Prostate gland (tissue), 2 donors: ENCODE results near the gene CADPS. TPM values are rescaled to one million over a fixed set of nuclear protein-coding genes. Genes with fewer than 3 reads are reported as not detected.

Experiments used
- DNase-seq: peaks from one replicate; pipeline ENCODE4 v3.0.0-alpha.2; 2019; ENCODE audit warnings: low spot score
- H3K27ac ChIP-seq, 2 donors: fragments of 200-600 bp; sonication (generic); 2 replicates each; pipeline ENCODE4 v1.5.1; 2017 to 2019
- H3K27me3 ChIP-seq: fragments of 200-600 bp; sonication (generic); replicated peaks from 2 replicates; pipeline ENCODE4 v1.5.1; 2019; ENCODE audit not compliant: insufficient read depth
- H3K36me3 ChIP-seq, 2 donors: fragments of 200-600 bp; sonication (generic); 1 replicate in 1 of 2; 2 replicates in 1 of 2; pipeline versions ENCODE4 v1.5.1 to v1.8.1; 2017 to 2019
- H3K4me1 ChIP-seq: fragments of 200-600 bp; sonication (generic); replicated peaks from 2 replicates; pipeline ENCODE4 v1.5.1; 2019
- H3K4me3 ChIP-seq, 2 donors: fragments of 200-600 bp; sonication (generic); 2 replicates each; pipeline ENCODE4 v1.5.1; 2017 to 2019
- H3K9me3 ChIP-seq: fragments of 200-600 bp; sonication (generic); 2 replicates; pipeline ENCODE4 v1.5.1; 2017
- POLR2A ChIP-seq: fragments of 450-650 bp; IDR thresholded peaks from one replicate; pipeline ENCODE4 v1.6.1; 2016; ENCODE audit warnings: antibody characterized with exemption, mild to moderate bottlenecking
- POLR2AphosphoS5 ChIP-seq: sonication (generic); formaldehyde crosslinking; IDR thresholded peaks from one replicate; pipeline ENCODE4 v1.6.1; 2017; ENCODE audit warnings: antibody characterized with exemption
- WGBS: methylation state at CpG from one replicate; pipeline ENCODE4 v1.1.5; 2018; 5-methylcytosine and 5-hydroxymethylcytosine counted together
- intact Hi-C: fragments of 100-400 bp; cut with DNase I; formaldehyde crosslinking; loops from one replicate; pipeline ENCODE4 v1.14.2; 2022
- total RNA-seq, 2 donors: library from RNA; depleted of rRNA; stranded (reverse); fragments of >200 nt; gene quantifications; one replicate each; pipeline ENCODE4 v1.1.0, GENCODE V29; 2016
- TF ChIP-seq, protein P1 (sequence below), 4 experiments: fragments of 200-600 bp in 2 of 4; fragments of 450-650 bp in 2 of 4; sonication (generic) in 2 of 4; IDR thresholded peaks; 1 replicate in 3 of 4; 2 replicates in 1 of 4; pipeline ENCODE4 v1.5.1; 2016 to 2019; ENCODE audit warnings: antibody characterized with exemption in 4 of 4, mild to moderate bottlenecking in 2 of 4, moderate library complexity in 2 of 4

The CADPS gene
- total RNA-seq, 2 donors from 2014 or later, result 4.0 to 7.7 TPM

DNA sequence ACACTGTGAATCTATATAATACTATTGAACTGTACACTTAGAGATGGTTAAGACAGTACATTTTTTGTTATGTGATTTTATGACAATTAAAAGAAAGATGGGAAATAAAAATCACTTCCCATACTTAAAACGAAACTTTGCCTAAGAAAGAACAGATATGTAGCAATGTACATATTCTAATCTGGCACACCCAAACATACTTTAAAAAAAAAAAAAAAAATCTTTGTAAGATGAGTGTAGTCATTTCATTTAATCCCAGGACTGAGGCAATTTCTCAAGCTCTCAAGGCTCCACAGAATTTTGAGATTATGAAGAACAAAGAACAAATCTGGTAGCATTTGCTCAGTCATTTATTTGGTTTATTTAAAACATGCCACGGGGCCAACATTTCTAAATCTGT is 461.5 kb downstream of the CADPS start:
- Histone ChIP-seq H3K4me1 (no peaks in the 10 kb centered on the region), H3K36me3 (no peaks in the 10 kb centered on the region), H3K4me3 (no peak overlapping the region), H3K27ac (no peak overlapping the region), H3K27me3 (no peaks in the 10 kb centered on the region), H3K9me3 (no peaks in the 10 kb centered on the region)
- no peak for DNase-seq
- intact Hi-C loops, result no loop called here
- TF ChIP-seq, protein P1, sequence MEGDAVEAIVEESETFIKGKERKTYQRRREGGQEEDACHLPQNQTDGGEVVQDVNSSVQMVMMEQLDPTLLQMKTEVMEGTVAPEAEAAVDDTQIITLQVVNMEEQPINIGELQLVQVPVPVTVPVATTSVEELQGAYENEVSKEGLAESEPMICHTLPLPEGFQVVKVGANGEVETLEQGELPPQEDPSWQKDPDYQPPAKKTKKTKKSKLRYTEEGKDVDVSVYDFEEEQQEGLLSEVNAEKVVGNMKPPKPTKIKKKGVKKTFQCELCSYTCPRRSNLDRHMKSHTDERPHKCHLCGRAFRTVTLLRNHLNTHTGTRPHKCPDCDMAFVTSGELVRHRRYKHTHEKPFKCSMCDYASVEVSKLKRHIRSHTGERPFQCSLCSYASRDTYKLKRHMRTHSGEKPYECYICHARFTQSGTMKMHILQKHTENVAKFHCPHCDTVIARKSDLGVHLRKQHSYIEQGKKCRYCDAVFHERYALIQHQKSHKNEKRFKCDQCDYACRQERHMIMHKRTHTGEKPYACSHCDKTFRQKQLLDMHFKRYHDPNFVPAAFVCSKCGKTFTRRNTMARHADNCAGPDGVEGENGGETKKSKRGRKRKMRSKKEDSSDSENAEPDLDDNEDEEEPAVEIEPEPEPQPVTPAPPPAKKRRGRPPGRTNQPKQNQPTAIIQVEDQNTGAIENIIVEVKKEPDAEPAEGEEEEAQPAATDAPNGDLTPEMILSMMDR (IDR thresholded peaks at IDR 0.05), result no peak
- TF ChIP-seq POLR2A (no peak), POLR2AphosphoS5 (no peak)
- WGBS, result 85% methylated on average over 2 of the region's 2 CpGs

DNA sequence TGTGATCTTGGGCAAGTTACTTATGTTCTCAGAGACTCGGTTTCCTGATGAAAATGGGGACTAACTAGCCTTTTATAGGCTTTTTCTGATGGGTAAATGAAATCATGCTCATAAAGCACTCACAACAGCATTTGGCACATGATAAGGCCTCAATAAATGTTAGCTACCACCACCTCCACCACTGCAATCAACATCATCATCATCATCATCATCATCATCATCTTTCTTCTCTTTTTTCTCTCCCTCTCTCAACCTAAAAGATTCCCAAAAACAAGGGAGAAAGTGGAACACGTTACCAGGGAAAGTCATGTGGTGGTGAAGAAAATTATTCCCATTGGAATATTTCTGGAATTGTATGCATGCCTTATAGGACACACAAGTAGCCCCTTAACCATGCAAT is 468.3 kb downstream of the CADPS start:
- H3K4me1 ChIP-seq, result no peaks in the 10 kb centered on the region
- no peak overlapping the region for H3K27ac ChIP-seq
- H3K36me3 ChIP-seq, result no peaks in the 10 kb centered on the region
- TF ChIP-seq POLR2A (no peak), POLR2AphosphoS5 (no peak)
- TF ChIP-seq, protein P1 (IDR thresholded peaks at IDR 0.05), result no peak
- H3K27me3 ChIP-seq, result peaks cover 2% of the 10 kb centered on the region
- 71% methylated on average over 2 of the region's 2 CpGs for WGBS
- no peak for DNase-seq
- H3K9me3 ChIP-seq, result no peaks in the 10 kb centered on the region
- intact Hi-C loops, result no loop called here
- H3K4me3 ChIP-seq, result no peak overlapping the region

DNA sequence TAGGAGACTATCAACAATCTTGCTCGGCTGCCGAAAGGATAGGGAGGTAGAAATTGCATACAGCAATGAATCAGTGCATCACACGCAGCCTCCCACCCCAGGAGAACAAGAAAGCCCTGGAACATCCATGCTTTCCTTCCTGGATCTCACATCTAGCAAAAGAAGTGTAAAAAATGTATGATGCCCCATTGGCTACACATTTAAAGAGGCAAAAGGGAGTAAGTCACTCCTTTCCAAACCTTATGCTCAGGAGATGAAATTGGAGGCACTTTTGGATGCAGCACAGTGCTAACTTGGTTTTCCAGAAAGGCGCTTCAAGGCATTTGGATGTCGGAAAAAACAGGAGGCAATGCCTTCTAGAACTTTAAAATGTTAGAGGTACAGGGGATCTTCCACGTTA is 469.6 kb downstream of the CADPS start:
- WGBS, result 90% methylated on average over 6 of the region's 6 CpGs
- no peak overlapping the region for H3K4me3 ChIP-seq
- TF ChIP-seq, protein P1 (IDR thresholded peaks at IDR 0.05), result no peak
- no peak for TF ChIP-seq POLR2AphosphoS5
- TF ChIP-seq POLR2A, result no peak
- H3K27me3 ChIP-seq, result peaks cover 2% of the 10 kb centered on the region
- no peaks in the 10 kb centered on the region for H3K36me3 ChIP-seq
- no peak for DNase-seq
- intact Hi-C loops, result no loop called here
- no peaks in the 10 kb centered on the region for H3K4me1 ChIP-seq
- no peak overlapping the region for H3K27ac ChIP-seq
- no peaks in the 10 kb centered on the region for H3K9me3 ChIP-seq

DNA sequence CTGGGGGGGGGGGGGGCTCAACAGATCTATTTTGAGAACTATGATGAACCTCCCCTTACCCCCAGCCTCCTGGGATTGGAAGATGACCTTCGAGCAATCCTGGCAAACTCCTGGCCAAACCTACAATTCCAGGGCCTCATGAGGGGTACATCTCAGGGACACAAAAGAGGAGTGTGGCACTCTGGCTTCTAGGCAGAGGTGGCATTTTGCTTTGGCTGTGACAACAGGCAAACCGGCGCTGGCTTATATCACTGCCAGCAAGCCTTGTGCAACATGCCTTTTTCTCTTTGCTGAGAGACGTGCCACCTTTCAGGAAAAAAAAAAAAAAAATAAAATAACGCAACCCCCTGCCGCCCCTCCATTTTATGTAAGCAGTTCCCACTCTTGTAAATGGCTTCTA is 470.1 kb downstream of the CADPS start:
- Histone ChIP-seq H3K36me3 (no peaks in the 10 kb centered on the region), H3K9me3 (no peaks in the 10 kb centered on the region), H3K4me3 (no peak overlapping the region), H3K27ac (no peak overlapping the region), H3K4me1 (no peaks in the 10 kb centered on the region), H3K27me3 (peaks cover 2% of the 10 kb centered on the region)
- intact Hi-C loops, result no loop called here
- TF ChIP-seq POLR2AphosphoS5 (no peak), POLR2A (no peak)
- TF ChIP-seq, protein P1 (IDR thresholded peaks at IDR 0.05), result no peak
- WGBS, result 88% methylated on average over 6 of the region's 6 CpGs
- no peak for DNase-seq

DNA sequence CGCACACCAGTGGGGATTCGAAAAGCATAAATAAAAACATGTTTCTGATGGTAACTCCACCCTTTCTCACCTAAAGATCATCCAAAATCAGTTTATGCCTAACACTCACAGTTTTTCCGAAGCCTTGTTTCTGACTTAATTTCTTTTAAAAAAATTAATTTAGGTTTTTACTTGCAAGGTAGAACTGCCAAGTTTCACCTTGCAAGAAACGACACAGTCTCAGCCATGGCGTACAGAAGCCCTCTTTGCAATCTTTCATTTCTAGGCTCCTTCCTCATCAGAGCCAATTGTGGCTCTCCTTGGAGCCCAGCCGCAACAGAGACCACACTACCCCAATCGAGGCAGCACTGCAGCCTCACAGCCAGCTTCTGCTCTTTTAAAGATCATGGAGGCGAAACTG is 470.9 kb downstream of the CADPS start:
- intact Hi-C loops, result no loop called here

More for the DNA sequence above, 470.9 kb downstream of the CADPS start:
- H3K4me3 ChIP-seq, result no peak overlapping the region
- no peaks in the 10 kb centered on the region for H3K9me3 ChIP-seq
- no peak overlapping the region for H3K27ac ChIP-seq
- peaks cover 2% of the 10 kb centered on the region for H3K27me3 ChIP-seq
- no peaks in the 10 kb centered on the region for H3K4me1 ChIP-seq
- WGBS, result 86% methylated on average over 8 of the region's 8 CpGs
- TF ChIP-seq POLR2A (no peak), POLR2AphosphoS5 (no peak)
- TF ChIP-seq, protein P1 (IDR thresholded peaks at IDR 0.05), result no peak
- no peaks in the 10 kb centered on the region for H3K36me3 ChIP-seq
- DNase-seq, result no peak
